NCI-H524 treated with DMSO at 0.1 percent for 48 hours (cell line): ENCODE results near the gene CEBPZOS.
A peak's percentile ranks its signal among the peaks of the same experiment; 100 is the strongest.

Experiments
- DNase-seq: peaks from one replicate; lab custom pipeline; 2025; lab: John Stamatoyannopoulos, UW

The CEBPZOS gene

DNA sequence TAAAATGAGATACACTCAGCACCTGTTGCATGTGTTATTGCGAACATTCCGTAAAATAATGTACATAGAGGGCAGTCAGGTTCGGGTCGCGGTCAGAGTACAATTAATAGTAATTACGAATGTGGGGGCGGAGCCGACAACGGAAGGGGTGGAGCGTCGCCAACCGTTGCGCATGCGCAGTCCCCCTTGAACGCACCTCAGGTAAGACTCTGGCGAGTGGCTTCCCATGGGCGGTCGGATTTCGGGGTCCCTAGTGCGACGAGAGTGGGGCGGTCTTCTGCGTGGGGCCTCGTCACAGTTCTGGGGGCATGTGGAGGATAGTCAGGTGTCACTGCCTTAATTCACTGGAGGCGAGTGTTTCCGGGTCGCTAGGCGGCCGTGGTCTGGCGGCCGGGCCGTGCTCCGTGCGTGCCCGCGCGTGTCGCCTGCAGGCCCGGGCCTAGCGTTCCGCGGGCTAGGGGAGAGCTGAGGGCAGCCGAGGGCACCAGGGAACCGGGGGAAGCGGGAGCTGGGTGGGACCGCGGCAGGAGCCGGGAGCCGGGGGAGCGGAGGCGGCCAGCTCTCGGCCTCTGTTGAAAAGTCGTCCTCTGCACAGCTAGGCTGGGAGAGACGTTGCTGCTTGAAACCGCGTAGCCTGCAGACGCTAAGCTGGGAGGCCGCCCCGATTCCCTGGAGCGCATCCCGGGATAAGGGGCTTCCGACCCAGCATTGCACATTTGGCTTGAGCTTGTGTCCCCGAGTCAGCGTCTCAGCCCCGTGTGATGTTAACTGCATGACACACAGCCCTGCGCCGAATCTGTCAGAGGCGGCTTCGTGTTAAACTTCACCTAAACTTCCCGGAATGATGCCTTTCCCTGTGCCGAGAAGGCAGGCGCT, at the start of gene CEBPZOS:
CEBPZOS (plus strand) TSS at position 177 of the 876 bp plus-strand sequence. CDS start 3,209 bp downstream, outside the sequence.
- peak; percentile 32 for DNase-seq

- DNase-seq, result no peak
Measured at GRCh38 chr2:37148325-37148724, 48.0 kb upstream of the CEBPZOS start.

DNA sequence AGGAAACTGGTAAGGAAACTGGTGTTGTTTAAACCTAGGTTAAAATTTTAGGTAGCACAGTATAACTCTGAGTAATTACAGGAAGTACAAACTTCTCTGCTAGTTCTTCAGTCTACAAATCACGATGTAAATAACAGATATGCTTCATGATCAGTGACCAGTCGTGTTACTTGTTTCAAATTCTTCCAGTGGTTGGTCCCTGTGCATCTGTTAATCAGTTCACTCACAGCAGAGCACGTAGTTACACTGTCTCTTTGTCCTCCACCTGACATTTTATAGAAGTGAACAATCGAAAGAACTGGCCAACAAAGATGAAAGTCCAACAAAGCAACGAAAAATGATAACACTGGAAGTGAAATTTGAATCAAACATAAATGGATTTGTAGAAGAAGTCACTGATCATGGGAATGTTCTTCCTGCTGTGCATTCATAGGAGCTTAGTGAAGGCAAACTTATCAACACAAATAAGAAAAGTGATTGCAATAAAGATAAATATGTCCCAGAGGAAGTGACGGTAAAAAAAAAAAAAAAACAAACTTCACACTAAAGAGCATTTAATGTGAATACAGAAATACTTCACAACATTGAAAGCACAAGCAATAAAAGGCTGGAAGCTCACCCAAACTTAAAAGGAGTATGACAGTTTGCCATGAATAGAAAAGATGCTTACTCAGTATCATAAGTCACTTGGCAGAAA, 46.5 kb upstream of the CEBPZOS start:
- no peak for DNase-seq

- no peak for DNase-seq
Measured at GRCh38 chr2:37153224-37153623, 43.1 kb upstream of the CEBPZOS start.

DNA sequence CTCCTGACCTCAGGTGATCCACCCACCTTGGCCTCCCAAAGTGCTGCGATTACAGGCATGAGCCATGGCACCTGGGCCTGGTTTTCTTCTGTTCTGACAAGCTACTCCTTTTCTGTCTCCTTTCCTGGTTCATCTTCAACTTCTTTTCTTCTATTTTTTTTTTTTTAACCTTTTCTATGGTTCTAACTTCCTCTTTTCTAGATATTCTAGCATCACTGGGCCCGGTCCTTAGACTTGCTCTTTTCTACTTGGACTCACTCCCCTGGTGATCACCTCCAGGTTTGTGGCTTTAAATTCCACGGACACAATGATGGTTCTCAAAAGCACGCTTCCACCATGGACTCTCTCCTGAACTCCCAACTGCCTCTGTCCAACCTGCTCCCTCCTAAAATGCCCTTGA, 41.5 kb upstream of the CEBPZOS start:
- DNase-seq, result no peak

GRCh38 chr2:37156071-37156856, 40.0 kb upstream of the CEBPZOS start:
- no peak for DNase-seq

DNA sequence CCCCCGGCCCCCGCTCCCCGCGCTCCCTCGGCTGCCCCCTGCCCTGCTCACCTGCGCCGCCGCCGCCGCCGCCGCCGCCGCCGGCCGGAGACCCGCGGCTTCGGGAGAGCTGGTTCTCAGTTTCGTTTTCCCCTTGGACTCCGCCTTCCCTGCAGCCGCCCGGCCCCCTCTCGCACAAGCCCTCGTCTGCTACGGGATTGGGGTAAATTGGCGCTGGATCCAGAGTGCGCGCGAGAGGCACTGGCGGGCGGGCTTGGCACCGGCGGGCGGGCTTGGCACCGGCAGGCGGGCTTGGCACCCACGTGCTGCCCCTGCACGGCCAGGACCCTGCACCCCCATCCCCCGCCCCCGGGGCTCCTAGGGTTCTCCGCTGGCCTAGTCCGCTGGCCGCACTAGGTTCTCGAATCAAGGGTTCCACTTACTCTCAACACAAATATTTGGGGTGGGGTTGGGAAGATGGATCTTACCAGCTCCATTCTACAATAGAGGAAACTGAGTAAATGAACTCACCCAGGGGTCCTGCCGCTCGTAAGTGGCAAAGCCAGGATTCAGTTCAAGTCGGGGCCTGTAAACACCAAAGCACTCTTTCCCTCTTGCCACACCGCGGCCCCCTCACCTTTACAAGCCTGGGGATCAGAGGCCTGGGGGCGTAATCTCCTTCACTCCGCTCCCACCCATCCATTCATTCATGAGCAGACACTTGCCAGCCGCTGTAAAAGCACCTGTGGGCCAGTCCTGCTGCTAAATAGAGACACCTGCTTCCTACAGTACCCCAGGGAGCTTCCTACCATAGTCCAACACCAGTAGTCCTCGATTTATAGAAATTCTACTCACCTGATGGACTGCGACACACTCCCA, 39.2 kb upstream of the CEBPZOS start, which contains the start of gene EIF2AK2:
EIF2AK2 (minus strand) TSS at position 124 of the 858 bp plus-strand sequence. CDS start 9,174 bp downstream, outside the sequence.
- peak; percentile 15 for DNase-seq

DNA sequence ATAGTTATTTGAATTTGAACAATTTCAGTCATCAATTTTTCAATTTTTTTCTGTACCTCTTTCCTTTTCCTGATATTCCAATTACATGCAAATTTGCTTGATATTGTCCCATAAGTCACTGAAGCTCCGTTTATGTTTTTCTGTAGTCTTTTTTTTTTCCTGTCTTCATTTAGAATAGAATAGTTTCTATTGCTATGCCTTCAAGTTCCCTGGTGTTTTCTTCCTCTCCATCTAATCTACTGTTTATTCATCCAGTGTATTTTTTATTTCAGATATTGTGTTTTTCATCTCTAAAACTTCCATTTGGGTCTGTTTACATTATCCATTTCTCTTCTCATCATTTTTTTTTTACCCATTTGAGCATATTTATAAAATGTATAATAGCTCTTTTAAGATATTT, 31.5 kb upstream of the CEBPZOS start:
- no peak for DNase-seq

- DNase-seq, result no peak
Measured at GRCh38 chr2:37167636-37168180, 28.6 kb upstream of the CEBPZOS start.

DNA sequence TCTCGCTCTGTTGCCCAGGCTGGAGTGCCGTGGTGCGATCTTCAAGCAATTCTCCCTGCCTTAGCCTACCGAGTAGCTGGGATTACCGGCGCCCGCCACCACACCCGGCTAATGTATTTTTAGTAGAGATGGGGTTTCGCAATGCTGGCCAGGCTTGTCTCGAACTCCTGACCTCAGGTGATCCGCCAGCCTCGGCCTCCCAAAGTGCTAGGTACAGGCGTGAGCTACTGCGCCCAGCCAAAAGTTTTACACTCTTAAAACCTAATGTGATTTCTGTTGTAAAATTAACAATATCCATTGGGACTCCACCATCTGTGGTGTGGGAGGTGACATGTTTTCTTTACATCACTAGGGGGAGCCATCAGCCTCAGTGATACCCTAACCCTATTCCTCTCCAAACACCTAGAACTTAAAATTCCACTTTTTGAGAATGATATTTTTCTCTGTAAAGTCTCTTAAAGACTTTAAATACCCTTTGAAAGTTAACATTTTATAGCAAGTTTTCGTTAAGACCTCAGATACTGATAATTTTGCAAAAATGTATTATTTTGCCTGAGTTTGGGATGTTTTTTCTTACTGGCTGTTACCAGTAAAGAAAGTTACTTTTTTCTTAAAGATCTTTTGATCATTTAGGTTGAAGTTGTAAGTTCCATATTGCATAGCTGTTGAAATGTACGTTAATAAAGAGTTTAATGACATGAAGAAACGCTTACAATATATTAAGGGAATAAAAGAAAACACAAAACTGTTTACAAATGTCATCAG, 27.9 kb upstream of the CEBPZOS start:
- DNase-seq, result no peak

- no peak for DNase-seq
Measured at GRCh38 chr2:37171624-37171950, 24.7 kb upstream of the CEBPZOS start.

DNA sequence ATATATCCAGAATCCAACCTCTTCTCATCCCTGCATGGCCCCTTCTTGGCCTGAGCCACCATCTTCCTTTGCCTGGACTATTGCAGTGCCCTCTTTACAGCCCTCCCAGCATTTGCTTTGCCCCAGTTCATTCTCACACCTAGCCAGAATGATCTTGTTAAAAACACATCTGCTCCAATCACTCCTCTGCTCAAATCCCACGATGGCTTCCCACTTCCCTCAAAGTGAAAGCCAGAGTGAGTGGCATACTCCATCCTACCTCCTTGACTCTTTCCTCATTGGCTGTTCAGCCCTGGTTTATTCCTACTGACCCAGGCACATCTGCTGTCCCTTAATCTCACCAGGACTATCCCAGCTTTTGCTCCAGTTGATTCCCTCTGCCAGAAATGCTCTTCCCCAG, 22.6 kb upstream of the CEBPZOS start:
- DNase-seq, result no peak

- no peak for DNase-seq
Measured at GRCh38 chr2:37180006-37180639, 16.2 kb upstream of the CEBPZOS start.

DNA sequence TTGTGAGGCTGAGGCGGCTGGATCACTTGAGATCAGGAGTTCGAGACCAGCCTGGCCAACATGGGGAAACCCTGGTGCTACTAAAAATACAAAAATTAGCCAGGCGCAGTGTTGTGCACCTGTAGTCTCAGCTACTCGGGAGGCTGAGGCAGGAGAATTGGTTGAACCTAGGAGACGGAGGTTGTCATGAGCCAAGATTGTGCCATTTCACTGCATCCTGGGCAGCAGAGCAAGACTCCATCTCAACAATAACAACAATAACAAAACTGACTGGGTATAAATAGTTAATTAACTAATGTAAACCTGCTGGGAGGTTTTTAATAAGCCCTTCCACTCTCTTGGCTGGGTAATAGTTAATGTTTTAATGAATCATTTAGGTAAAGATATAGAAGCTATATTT, 15.7 kb upstream of the CEBPZOS start:
- DNase-seq, result no peak

DNA sequence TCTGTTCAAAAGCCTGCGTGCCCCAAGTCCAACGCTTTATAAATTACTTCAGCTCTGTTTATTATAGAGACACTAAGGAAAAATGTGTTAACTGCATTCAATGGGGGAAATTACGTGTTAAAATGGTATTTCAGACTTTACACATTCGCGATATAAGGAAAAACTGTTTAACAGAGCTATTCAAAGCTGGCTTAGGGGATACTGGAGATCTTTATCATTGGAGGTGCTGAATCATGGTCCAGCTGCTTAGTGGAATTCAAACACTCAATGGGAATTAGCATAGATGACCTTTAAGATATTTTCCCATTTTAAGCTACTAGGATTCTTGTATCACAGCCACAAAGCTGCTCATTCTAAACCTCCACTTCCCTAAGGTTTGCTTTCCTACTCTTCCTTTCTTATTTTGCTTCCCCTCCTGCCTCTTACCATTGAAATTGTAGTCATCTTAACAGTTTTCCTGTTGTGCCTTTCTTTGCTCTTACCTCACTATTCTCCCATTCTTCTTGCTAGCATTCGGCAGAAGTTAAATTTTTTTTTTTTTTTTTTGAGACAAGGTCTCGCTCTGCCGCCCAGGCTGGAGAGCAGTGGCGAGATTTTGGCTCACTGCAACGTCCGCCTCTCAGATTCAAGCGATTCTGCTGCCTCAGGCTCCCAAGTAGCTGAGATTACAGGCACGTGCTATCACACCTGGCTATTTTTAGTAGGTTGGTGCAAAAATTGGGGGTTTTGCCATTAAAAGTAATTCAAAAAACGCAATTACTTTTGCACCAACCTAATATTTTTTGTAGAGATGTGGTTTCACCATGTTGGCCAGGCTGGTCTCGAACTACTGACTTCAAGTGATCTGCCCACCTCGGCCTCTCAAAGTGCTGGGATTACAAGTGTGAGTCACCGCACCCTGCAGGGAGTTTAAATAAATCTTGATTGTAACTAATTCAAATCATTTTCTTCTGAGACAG, 14.3 kb upstream of the CEBPZOS start:
- no peak for DNase-seq

GRCh38 chr2:37188570-37188969, 7.7 kb upstream of the CEBPZOS start, which contains the start of gene SULT6B1:
Gene SULT6B1 (minus strand): TSS chr2:37188670. CDS start chr2:37188640, 30 bp downstream.
- no peak for DNase-seq

- DNase-seq, result no peak
Measured at GRCh38 chr2:37189452-37190153, 6.7 kb upstream of the CEBPZOS start.

- no peak for DNase-seq
Measured at GRCh38 chr2:37190290-37190689, 6.0 kb upstream of the CEBPZOS start.
